SK-N-SH (cell line): ENCODE results near the gene MPPE1.

Experiments used
- ELF1 ChIP-seq: IDR thresholded peaks from 2 replicates; pipeline ENCODE4 v1.4.0; 2012
- EP300 ChIP-seq, 2 experiments: IDR thresholded peaks; 2 replicates each; pipeline versions ENCODE4 v1.4.0 to v1.6.1; 2012; ENCODE audit warnings: borderline replicate concordance in 1 of 2, low read depth in 1 of 2, low read length in 1 of 2
- JUND ChIP-seq: IDR thresholded peaks from 2 replicates; pipeline ENCODE4 v1.4.0; 2012
- POLR2AphosphoS5 ChIP-seq: IDR thresholded peaks from 2 replicates; pipeline ENCODE4 v1.6.1; 2012; ENCODE audit warnings: low read depth, low read length
- SIN3A ChIP-seq: IDR thresholded peaks from 2 replicates; pipeline ENCODE4 v1.6.1; 2012; ENCODE audit warnings: low read depth, mild to moderate bottlenecking, low read length, moderate library complexity, borderline replicate concordance
- TF ChIP-seq, protein P1 (sequence below): fragments of 150-350 bp; IDR thresholded peaks from 2 replicates; pipeline ENCODE4 v1.6.1; 2017; ENCODE audit warnings: antibody characterized with exemption, low read length, low read depth, borderline replicate concordance
- TF ChIP-seq, protein P2 (sequence below): fragments of 200-600 bp; sonication (generic); IDR thresholded peaks from 2 replicates; pipeline ENCODE4 v1.6.1; 2017; ENCODE audit warnings: antibody characterized with exemption, mild to moderate bottlenecking, moderate library complexity
- TF ChIP-seq, protein P3 (sequence below): IDR thresholded peaks from 2 replicates; pipeline ENCODE4 v1.4.0; 2012; ENCODE audit warnings: low read depth, borderline replicate concordance
- TF ChIP-seq, protein P4 (sequence below): IDR thresholded peaks from 2 replicates; pipeline ENCODE4 v1.4.0; 2012; ENCODE audit warnings: low read depth

DNA sequence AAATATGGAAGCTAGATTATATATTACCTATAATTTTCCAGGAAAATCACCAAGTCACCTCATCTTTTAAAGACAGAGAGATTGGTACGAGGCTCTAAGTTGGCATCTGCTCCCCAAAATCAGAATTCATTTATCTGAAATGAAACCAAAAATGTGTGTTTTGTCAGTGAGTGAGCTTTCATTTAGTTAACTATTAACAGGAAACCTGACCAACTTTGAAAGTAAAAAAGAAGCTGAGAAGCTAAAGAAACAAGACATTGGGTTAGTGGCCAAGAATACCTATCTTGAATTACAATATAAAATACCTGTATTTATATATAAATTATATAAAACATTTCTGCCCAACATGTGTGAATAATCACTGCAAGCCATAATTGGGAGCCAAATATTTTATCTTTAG is 1.9 kb downstream of the MPPE1 start:
- TF ChIP-seq, protein P1, sequence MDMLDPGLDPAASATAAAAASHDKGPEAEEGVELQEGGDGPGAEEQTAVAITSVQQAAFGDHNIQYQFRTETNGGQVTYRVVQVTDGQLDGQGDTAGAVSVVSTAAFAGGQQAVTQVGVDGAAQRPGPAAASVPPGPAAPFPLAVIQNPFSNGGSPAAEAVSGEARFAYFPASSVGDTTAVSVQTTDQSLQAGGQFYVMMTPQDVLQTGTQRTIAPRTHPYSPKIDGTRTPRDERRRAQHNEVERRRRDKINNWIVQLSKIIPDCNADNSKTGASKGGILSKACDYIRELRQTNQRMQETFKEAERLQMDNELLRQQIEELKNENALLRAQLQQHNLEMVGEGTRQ: no peak
- TF ChIP-seq, protein P2, sequence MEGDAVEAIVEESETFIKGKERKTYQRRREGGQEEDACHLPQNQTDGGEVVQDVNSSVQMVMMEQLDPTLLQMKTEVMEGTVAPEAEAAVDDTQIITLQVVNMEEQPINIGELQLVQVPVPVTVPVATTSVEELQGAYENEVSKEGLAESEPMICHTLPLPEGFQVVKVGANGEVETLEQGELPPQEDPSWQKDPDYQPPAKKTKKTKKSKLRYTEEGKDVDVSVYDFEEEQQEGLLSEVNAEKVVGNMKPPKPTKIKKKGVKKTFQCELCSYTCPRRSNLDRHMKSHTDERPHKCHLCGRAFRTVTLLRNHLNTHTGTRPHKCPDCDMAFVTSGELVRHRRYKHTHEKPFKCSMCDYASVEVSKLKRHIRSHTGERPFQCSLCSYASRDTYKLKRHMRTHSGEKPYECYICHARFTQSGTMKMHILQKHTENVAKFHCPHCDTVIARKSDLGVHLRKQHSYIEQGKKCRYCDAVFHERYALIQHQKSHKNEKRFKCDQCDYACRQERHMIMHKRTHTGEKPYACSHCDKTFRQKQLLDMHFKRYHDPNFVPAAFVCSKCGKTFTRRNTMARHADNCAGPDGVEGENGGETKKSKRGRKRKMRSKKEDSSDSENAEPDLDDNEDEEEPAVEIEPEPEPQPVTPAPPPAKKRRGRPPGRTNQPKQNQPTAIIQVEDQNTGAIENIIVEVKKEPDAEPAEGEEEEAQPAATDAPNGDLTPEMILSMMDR: no peak
- TF ChIP-seq, protein P3, sequence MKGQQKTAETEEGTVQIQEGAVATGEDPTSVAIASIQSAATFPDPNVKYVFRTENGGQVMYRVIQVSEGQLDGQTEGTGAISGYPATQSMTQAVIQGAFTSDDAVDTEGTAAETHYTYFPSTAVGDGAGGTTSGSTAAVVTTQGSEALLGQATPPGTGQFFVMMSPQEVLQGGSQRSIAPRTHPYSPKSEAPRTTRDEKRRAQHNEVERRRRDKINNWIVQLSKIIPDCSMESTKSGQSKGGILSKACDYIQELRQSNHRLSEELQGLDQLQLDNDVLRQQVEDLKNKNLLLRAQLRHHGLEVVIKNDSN: no peak
- TF ChIP-seq POLR2AphosphoS5: no peak
- no peak for TF ChIP-seq SIN3A
- TF ChIP-seq, protein P4, sequence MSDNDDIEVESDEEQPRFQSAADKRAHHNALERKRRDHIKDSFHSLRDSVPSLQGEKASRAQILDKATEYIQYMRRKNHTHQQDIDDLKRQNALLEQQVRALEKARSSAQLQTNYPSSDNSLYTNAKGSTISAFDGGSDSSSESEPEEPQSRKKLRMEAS: no peak
- TF ChIP-seq EP300 (IDR thresholded peaks at IDR 0.05; ENCODE audit: borderline replicate concordance in 1 of 2, low read depth in 1 of 2, low read length in 1 of 2): no peak
- no peak for TF ChIP-seq ELF1
- TF ChIP-seq JUND: no peak
